Cardiac septum (tissue), 1 donor: Measurements from ENCODE around the gene MTX2. TPM values are rescaled to one million over a fixed set of nuclear protein-coding genes. Genes with fewer than 3 reads are reported as not detected.
"Not testable (repeated sequence)": the region's sequence is repeated elsewhere in the genome, so short reads cannot be mapped to it uniquely, and the experiment has no call there.

ENCODE experiments used
- DNase-seq: peaks from one replicate; pipeline ENCODE4 v3.0.0-alpha.2; 2020; ENCODE audit warnings: low spot score
- intact Hi-C: fragments of 100-400 bp; cut with DNase I; formaldehyde crosslinking; loops from one replicate; pipeline ENCODE4 v1.14.0; 2022
- total RNA-seq: library from RNA; stranded (reverse); fragmentation: NEBNext Ultra II Directional; extraction: Animal tissue kit (Norgen Biotek cat#: 25700); gene quantifications from one replicate; pipeline ENCODE4 v1.2.1, GENCODE V29; 2021
- donor health status: DM: no; HTN: no; CAD: no.

Gene MTX2
- total RNA-seq, 1 donor from 2014 or later: 44.1 TPM

- intact Hi-C loops: no loop called here
- DNase-seq: no peak
Measured at GRCh38 chr2:176356251-176356650, 87.0 kb downstream of the MTX2 start.

GRCh38 chr2:176364273-176364977 lies 95.2 kb downstream of the MTX2 start:
- intact Hi-C loops: no loop called here

GRCh38 chr2:176368349-176368748 lies 99.1 kb downstream of the MTX2 start:
- intact Hi-C loops: no loop called here
- DNase-seq: no peak

More at GRCh38 chr2:176364273-176364977, 95.2 kb downstream of the MTX2 start:
- DNase-seq: no peak

GRCh38 chr2:176370467-176371171 lies 101.4 kb downstream of the MTX2 start:
- no peak for DNase-seq
- intact Hi-C loops: no loop called here

- DNase-seq, intact Hi-C loops: not testable (repeated sequence)
Measured at GRCh38 chr2:176373155-176373554, 103.9 kb downstream of the MTX2 start.

GRCh38 chr2:176378323-176378722 lies 109.1 kb downstream of the MTX2 start:
- DNase-seq: no peak
- intact Hi-C loops: no loop called here

GRCh38 chr2:176380341-176380740 lies 111.1 kb downstream of the MTX2 start:
- no peak for DNase-seq
- intact Hi-C loops: no loop called here

GRCh38 chr2:176383100-176383499 lies 113.9 kb downstream of the MTX2 start:
- intact Hi-C loops: no loop called here
- no peak for DNase-seq

GRCh38 chr2:176383836-176384442 lies 114.7 kb downstream of the MTX2 start:
- intact Hi-C loops: no loop called here
- DNase-seq: no peak

GRCh38 chr2:176385219-176385759 lies 116.0 kb downstream of the MTX2 start:
- no peak for DNase-seq
- intact Hi-C loops: no loop called here

GRCh38 chr2:176385838-176386237 lies 116.6 kb downstream of the MTX2 start:
- no peak for DNase-seq
- intact Hi-C loops: no loop called here

Other genes with a start within 250 kb of the MTX2 start
- gene EVX2, start 185.5 kb upstream of the MTX2 start, total RNA-seq: not detected
- gene HOXD13, start 176.7 kb upstream of the MTX2 start, total RNA-seq: not detected
- gene HOXD12, start 169.6 kb upstream of the MTX2 start, total RNA-seq: not detected
- gene HOXD11, start 162.2 kb upstream of the MTX2 start, total RNA-seq: not detected
- 0.16 TPM for gene HOXD10, start 152.7 kb upstream of the MTX2 start, total RNA-seq
- gene HOXD9, start 146.7 kb upstream of the MTX2 start, total RNA-seq: not detected
- gene HOXD8, start 139.7 kb upstream of the MTX2 start, total RNA-seq: 1.1 TPM
- gene HOXD4, start 117.9 kb upstream of the MTX2 start, total RNA-seq: 0.70 TPM
- gene HOXD3, start 112.1 kb upstream of the MTX2 start, total RNA-seq: 1.0 TPM
- 0.59 TPM for gene HOXD1, start 80.8 kb upstream of the MTX2 start, total RNA-seq